SH-SY5Y (cell line): ENCODE results near the gene SH3TC2.

Experiments used
- GATA2 ChIP-seq: IDR thresholded peaks from 2 replicates; pipeline ENCODE4 v1.6.1; 2011; ENCODE audit warnings: mild to moderate bottlenecking, low read depth, low read length
- GATA3 ChIP-seq: IDR thresholded peaks from 2 replicates; pipeline ENCODE4 v1.6.1; 2011; ENCODE audit warnings: low read depth, mild to moderate bottlenecking, low read length, moderate library complexity

- TF ChIP-seq GATA3 (no peak), GATA2 (no peak)
Observed at GRCh38 chr5:148970876-148971275, 92.0 kb downstream of the SH3TC2 start.
